GM23338 (cell line): ENCODE data around the gene CACNA2D3. TPM values are rescaled to one million over a fixed set of nuclear protein-coding genes. Genes with fewer than 3 reads are reported as not detected.

Experiments used
- ATAC-seq: fragments of 200-7000 bp; cut with Tn5 transposase; 3 replicates; pipeline ENCODE4 v1.9.1; 2020
- DNase-seq: peaks from one replicate; pipeline ENCODE4 v3.0.0-alpha.2; 2015; ENCODE audit warnings: low spot score
- H2AFZ ChIP-seq: fragments of 200-600 bp; sonication (generic); 2 replicates; pipeline ENCODE4 v1.8.0; 2016; ENCODE audit warnings: antibody characterized with exemption, mild to moderate bottlenecking, moderate library complexity
- H3F3A ChIP-seq: fragments of 200-600 bp; sonication (generic); replicated peaks from 2 replicates; pipeline ENCODE4 v1.8.0; 2017; ENCODE audit warnings: antibody characterized with exemption, mixed run types, low read depth
- H3K27ac ChIP-seq: fragments of 200-600 bp; sonication (generic); 2 replicates; pipeline ENCODE4 v1.6.1; 2016; ENCODE audit warnings: low read depth
- H3K27me3 ChIP-seq: fragments of 200-600 bp; sonication (generic); 2 replicates; pipeline ENCODE4 v1.8.0; 2016; ENCODE audit warnings: mild to moderate bottlenecking, mixed run types, moderate library complexity; ENCODE audit not compliant: insufficient read depth
- H3K36me3 ChIP-seq: fragments of 200-600 bp; sonication (generic); 2 replicates; pipeline ENCODE4 v1.8.0; 2016; ENCODE audit warnings: mild to moderate bottlenecking; ENCODE audit not compliant: insufficient read depth
- H3K4me1 ChIP-seq: fragments of 200-600 bp; sonication (generic); 2 replicates; pipeline ENCODE4 v1.8.0; 2016; ENCODE audit warnings: mild to moderate bottlenecking, moderate library complexity; ENCODE audit not compliant: insufficient read depth
- H3K4me2 ChIP-seq: fragments of 200-600 bp; sonication (generic); 2 replicates; pipeline ENCODE4 v1.7.1; 2017; ENCODE audit warnings: mixed run types
- H3K4me3 ChIP-seq: fragments of 200-600 bp; sonication (generic); 2 replicates; pipeline ENCODE4 v1.6.1; 2016; ENCODE audit warnings: mixed run types
- H3K79me2 ChIP-seq: fragments of 200-600 bp; sonication (generic); replicated peaks from 2 replicates; pipeline ENCODE4 v1.8.0; 2017; ENCODE audit warnings: mild to moderate bottlenecking; ENCODE audit not compliant: insufficient read depth
- H3K9me2 ChIP-seq: fragments of 200-600 bp; sonication (generic); 2 replicates; pipeline ENCODE4 v1.8.0; 2017; ENCODE audit not compliant: insufficient read depth
- H4K20me1 ChIP-seq: fragments of 200-600 bp; sonication (generic); replicated peaks from 2 replicates; pipeline ENCODE4 v1.8.0; 2017; ENCODE audit warnings: mild to moderate bottlenecking; ENCODE audit not compliant: insufficient read depth
- H3K27ac Mint-ChIP-seq: 2 replicates; pipeline ENCODE4 v1.8.0; 2020; ENCODE audit warnings: inconsistent platforms, mild to moderate bottlenecking, moderate library complexity, mixed read lengths
- H3K27me3 Mint-ChIP-seq: 3 replicates; pipeline ENCODE4 v1.8.0; 2022; ENCODE audit warnings: low read depth, mild to moderate bottlenecking, moderate library complexity, mixed read lengths, inconsistent platforms; ENCODE audit not compliant: insufficient read depth, poor library complexity
- H3K36me3 Mint-ChIP-seq: 3 replicates; pipeline ENCODE4 v1.8.0; 2021; ENCODE audit warnings: low read depth, mild to moderate bottlenecking, inconsistent platforms, moderate library complexity, mixed read lengths
- H3K4me1 Mint-ChIP-seq: 3 replicates; pipeline ENCODE4 v1.8.0; 2020; ENCODE audit warnings: mild to moderate bottlenecking, inconsistent platforms, mixed read lengths
- H3K4me3 Mint-ChIP-seq: 3 replicates; pipeline ENCODE4 v1.8.0; 2021; ENCODE audit warnings: moderate library complexity, mild to moderate bottlenecking, inconsistent platforms, mixed read lengths
- H3K9me3 Mint-ChIP-seq: 3 replicates; pipeline ENCODE4 v1.8.0; 2020; ENCODE audit warnings: moderate library complexity, mild to moderate bottlenecking, inconsistent platforms, mixed read lengths
- CTCF ChIP-seq, 2 experiments: fragments of 200-600 bp in 1 of 2; sonication (generic) in 1 of 2; conservative IDR thresholded peaks; 2 replicates each; pipeline versions ENCODE4 v1.5.1 to v1.6.1; 2016 to 2017; ENCODE audit warnings: antibody characterized with exemption in 2 of 2, low read depth in 2 of 2, mild to moderate bottlenecking in 2 of 2, moderate library complexity in 1 of 2
- ETS1 ChIP-seq: IDR thresholded peaks from 2 replicates; pipeline ENCODE4 v1.6.1; 2016; ENCODE audit warnings: antibody characterized with exemption
- EZH2phosphoT487 ChIP-seq: fragments of 200-600 bp; sonication (generic); IDR thresholded peaks from one replicate; pipeline ENCODE4 v1.8.1; 2018; ENCODE audit warnings: antibody characterized with exemption; ENCODE audit not compliant: unreplicated experiment
- JUNB ChIP-seq: IDR thresholded peaks from one replicate; pipeline ENCODE4 v1.6.1; 2016; ENCODE audit warnings: antibody characterized with exemption; ENCODE audit not compliant: unreplicated experiment
- POLR2AphosphoS5 ChIP-seq: IDR thresholded peaks from 2 replicates; pipeline ENCODE4 v1.6.1; 2016; ENCODE audit warnings: antibody characterized with exemption, low read depth
- REST ChIP-seq: IDR thresholded peaks from one replicate; pipeline ENCODE4 v1.6.1; 2018; ENCODE audit warnings: antibody characterized with exemption; ENCODE audit not compliant: unreplicated experiment
- STAT1 ChIP-seq: IDR thresholded peaks from one replicate; pipeline ENCODE4 v1.6.1; 2016; ENCODE audit warnings: antibody characterized with exemption; ENCODE audit not compliant: unreplicated experiment
- ZNF114 ChIP-seq: fragments of 250-450 bp; sonication (Bioruptor Pico); IDR thresholded peaks from 2 replicates; pipeline ENCODE4 v1.5.0; 2020; ENCODE audit warnings: mild to moderate bottlenecking, moderate library complexity
- ZNF331 ChIP-seq: fragments of 250-450 bp; sonication (Bioruptor Pico); IDR thresholded peaks from 2 replicates; pipeline ENCODE4 v1.5.0; 2020; ENCODE audit warnings: low read depth, mild to moderate bottlenecking, moderate library complexity
- ZNF462 ChIP-seq: fragments of 250-450 bp; sonication (Bioruptor Pico); IDR thresholded peaks from 2 replicates; pipeline ENCODE4 v1.5.0; 2020; ENCODE audit warnings: mild to moderate bottlenecking, moderate library complexity
- polyA plus RNA-seq: library from polyadenylated mRNA; unstranded; fragments of >200 nt; fragmentation: Nextera tagmentation; extraction: Ambion mirVana; gene quantifications from 2 replicates; pipeline ENCODE4 v1.2.1, GENCODE V29; 2016
- total RNA-seq: library from RNA; depleted of rRNA; stranded (reverse); fragments of >200 nt; shearing (Covaris generic); gene quantifications from 2 replicates; pipeline ENCODE4 v1.2.3, GENCODE V29; 2014

Gene CACNA2D3
- total and polyA plus RNA-seq, 2 experiments from 2014 or later, result 2.2 to 2.3 TPM

- TF ChIP-seq ZNF462 (no peak), STAT1 (no peak), EZH2phosphoT487 (no peak), ETS1 (no peak)
Observed at GRCh38 chr3:54563501-54564200, 441.3 kb downstream of the CACNA2D3 start (continued).

- Histone ChIP-seq H4K20me1 (no peaks in the 10 kb centered on the region), H3F3A (no peaks in the 10 kb centered on the region), H3K9me2 (no peaks in the 10 kb centered on the region), H3K27ac (no peak overlapping the region), H3K36me3 (no peaks in the 10 kb centered on the region), H2AFZ (peak overlapping the region; percentile 72; the same call in 1 of the 2 replicates), H3K79me2 (no peaks in the 10 kb centered on the region), H3K4me3 (no peak overlapping the region), H3K27me3 (no peaks in the 10 kb centered on the region), H3K4me1 (no peaks in the 10 kb centered on the region; the same call in 1 of the 2 replicates), H3K4me2 (no peak overlapping the region)
- H3K27ac Mint-ChIP-seq, result no peak overlapping the region
- no peak overlapping the region for H3K4me3 Mint-ChIP-seq
- no peak for ATAC-seq
- H3K36me3 Mint-ChIP-seq, result no peaks in the 10 kb centered on the region
- DNase-seq, result no peak
- H3K4me1 Mint-ChIP-seq, result no peaks in the 10 kb centered on the region; the same call in 2 of the 3 replicates
- no peaks in the 10 kb centered on the region for H3K27me3 Mint-ChIP-seq
- peaks cover 4% of the 10 kb centered on the region; the same call in 1 of the 3 replicates for H3K9me3 Mint-ChIP-seq
- TF ChIP-seq POLR2AphosphoS5, result no peak
- TF ChIP-seq EZH2phosphoT487, result no peak
- TF ChIP-seq REST, result no peak
- no peak for TF ChIP-seq CTCF (conservative IDR thresholded peaks at IDR 0.05; ENCODE audit: low read depth in 2 of 2)
- no peak for TF ChIP-seq JUNB
- TF ChIP-seq STAT1, result no peak
- no peak for TF ChIP-seq ZNF114
- TF ChIP-seq ZNF331 (CRISPR knock-in tag), result no peak
Observed at GRCh38 chr3:54564374-54564925, 442.1 kb downstream of the CACNA2D3 start.
